NOMO-1 treated with DMSO at 0.1 percent for 48 hours (cell line): ENCODE data around the gene KIAA0586.
A peak's percentile ranks its signal among the peaks of the same experiment; 100 is the strongest.
"Not testable (repeated sequence)": the region's sequence is repeated elsewhere in the genome, so short reads cannot be mapped to it uniquely, and the experiment has no call there.

Experiments
- DNase-seq: peaks from one replicate; lab custom pipeline; 2025; ENCODE audit not compliant: unreplicated experiment; lab: John Stamatoyannopoulos, UW

KIAA0586 gene

DNA sequence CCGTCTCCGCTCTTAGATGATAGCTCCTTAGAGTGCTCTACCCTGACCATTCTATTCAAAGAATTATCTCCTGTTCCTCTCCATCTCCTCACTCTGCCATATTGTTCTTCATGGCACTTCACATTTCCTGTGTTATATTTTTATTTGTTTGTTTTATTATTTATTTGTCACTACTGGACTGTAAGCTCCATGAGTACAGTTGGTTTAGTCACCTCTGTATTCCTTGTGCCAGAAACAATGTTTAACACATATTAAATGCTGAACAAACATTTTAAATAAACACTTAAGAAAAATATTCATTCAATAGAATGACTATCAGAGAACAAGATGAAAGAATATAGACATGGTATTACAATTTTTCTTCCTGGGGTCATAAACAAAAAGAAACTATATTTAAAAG, 35.6 kb downstream of the KIAA0586 start:
- no peak for DNase-seq

DNA sequence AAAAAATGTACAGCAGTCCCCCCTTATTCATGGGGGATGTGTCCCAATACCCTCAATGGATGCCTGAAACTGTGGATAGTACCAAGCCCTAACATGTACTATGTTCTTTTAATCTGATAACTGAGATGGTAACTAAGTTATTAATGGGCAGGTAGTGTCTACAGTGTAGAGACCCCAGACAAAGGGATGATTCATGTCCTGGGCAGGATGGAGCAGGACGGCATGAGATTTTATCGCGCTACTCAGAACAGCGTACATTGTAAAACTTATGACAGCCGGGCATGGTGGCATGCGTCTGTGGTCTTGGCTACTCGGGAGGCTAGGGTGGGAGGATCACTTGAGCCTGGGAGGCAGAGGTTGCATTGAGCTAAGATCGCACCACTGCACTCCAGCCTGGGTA, 37.1 kb downstream of the KIAA0586 start:
- DNase-seq: no peak

DNA sequence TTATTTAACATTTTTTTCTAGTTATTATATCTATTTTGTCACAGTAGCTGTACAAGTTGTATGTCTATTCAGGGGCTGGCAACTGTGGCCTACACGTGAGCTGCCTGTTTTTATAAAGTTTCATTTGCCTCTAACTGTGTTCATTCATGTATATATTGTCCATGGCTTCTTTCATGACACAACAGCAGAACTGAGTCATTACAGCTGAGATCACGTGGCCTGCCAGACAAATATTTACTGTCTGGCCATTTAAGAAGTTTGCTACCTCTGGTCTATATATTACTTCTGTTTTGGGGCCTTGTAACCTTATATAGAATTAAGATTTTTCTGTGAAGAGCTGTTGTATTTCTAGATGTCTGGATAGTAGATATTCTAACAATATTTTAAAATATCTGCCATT, 37.9 kb downstream of the KIAA0586 start:
- no peak for DNase-seq

DNA sequence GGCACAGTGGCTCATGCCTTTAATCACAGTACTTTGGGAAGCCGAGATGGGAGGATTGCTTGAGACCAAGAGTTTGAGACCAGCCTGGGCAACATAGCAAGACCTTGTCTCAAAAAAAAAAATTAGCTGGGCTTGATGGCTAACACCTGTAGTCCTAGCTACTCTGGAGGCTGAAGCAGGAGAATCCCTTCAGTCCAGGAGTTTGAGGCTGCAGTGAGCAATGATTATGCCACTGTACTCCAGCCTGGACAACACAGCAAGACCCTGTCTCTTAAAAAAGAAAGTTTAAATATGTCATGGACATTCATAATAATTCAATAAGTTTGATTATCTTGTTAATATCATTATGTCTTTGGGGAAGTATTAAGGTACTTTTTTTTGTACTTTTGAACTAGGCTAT, 38.9 kb downstream of the KIAA0586 start:
- DNase-seq: no peak

DNA sequence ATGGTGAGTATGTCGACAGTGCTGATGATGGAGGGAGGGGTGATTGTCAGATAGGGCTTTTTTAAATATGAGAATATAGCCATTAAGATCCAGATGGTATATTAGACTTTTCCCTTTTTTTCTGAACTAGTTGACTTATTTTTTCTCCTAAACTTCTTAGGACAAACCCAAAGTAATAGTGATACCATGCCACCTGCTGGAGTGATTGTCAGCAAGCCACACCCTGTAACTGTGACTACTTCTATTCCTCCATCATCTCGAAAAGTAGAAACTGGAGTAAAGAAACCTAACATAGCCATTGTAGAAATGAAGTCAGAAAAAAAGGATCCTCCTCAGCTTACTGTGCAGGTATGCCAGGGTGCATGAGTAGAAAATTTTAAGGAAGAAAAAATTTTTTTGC, 40.1 kb downstream of the KIAA0586 start:
- DNase-seq: no peak

DNA sequence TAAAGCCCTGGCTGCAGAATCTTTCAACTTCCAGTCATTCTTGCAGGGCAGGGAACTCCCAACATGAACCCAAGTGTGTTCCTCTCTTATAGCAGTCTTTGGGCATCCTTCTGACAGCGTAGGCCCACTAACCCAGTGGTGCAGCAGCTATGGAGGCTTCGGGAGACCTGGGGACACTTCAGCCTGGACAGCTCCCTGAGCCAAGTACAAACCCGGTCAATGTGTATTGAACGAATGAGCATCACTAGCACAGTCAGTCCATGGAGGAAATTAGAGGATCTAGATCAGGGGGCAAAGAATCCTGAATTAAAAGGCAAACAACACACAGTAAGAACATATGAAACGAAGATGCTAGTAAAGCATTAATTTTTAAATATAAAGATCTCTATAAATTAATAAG, 41.8 kb downstream of the KIAA0586 start:
- no peak for DNase-seq

DNA sequence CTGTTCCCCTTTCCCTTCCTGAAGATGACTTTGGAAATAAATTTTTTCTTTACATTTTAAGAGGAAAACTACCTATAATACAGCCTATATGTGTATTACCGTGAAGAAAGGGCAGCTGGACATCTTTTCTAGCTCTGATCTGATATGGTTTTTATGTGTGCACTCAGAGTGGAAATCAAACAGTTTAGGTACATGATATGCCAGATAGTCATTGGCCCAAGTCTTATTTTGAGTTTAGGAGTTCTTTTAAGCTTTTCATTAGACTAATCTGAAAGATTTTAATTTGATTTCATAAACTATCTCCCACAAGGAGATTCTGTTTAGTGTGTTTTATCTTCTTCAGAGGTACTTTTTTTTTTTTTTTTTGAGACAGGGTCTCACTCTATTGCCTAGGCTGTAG, 48.8 kb downstream of the KIAA0586 start:
- DNase-seq: no peak

DNA sequence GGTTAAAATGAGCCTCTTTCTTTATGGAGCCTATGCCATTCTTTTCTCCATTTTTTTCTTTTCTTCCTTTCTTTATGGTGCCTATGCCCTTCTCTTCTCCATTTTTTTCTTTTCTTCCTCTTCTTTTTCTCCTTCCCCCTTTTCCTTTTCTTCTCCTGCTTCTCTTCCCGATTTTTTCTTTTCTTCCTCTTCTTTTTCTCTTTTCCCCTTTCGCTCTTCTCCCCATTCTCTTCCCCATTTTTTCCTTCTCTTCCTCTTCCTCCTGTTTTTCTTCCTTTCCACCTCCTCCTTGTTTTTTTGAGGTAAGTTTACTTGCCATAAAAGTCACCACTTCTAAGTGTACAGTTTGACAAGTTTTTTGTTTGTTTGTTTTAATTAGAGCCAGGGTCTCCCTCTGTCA, 50.1 kb downstream of the KIAA0586 start:
- DNase-seq: no peak

DNA sequence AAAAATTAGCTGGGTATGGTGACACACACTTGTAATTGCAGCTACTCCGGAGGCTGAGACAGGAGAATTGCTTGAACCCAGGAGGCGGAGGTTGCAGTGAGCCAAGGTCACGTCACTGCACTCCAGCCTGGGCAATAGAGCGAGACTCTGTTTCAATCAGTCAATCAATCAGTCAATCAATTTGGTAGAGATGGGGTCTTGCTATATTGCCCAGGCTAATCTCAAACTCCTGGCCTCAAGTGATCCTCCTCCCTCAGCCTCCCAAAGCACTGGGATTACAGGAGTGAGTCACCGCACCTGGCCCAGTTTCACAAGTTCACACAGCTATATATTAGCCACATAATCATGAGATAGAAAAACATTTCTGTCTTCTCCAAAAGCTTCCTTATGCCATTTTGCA, 50.8 kb downstream of the KIAA0586 start:
- DNase-seq: not testable (repeated sequence)

DNA sequence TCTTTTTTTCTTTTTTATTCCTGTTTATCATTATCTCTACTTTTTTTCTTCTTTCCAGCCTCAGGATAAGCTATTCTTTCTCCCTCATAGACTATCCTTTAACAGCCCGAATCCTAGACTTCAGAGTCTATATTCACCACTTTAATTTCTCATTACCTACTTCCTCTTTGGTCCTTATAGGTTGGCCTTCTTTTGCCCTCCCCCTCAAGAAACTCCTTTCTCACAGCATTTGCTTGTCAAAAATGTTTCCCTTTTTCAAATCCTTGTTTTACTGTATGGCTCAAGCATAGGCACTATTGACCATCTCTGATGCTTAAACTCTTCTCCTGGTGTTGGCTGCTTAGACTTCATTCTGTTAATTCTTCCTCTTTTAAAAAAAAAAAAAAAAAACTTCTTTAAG, 52.5 kb downstream of the KIAA0586 start:
- DNase-seq: peak; percentile 86

DNA sequence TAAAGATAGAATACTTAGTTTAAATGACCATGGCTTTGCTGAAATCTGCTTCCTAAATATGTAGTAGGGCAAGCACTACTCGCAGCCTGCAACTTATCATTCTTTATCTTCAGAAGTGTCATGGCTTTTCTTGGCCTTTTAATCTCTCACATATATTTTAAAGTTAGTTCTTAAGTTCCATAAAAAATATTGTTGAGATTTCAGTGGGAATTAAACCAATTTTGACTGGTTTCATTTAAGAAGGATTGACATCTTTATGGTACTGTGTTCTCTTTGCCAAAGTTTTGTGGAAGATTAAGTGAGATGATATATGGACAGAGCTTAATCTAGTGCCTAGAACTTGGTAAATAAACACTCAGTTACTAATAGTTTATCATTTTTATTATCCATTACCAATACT, 56.7 kb downstream of the KIAA0586 start:
- no peak for DNase-seq

DNA sequence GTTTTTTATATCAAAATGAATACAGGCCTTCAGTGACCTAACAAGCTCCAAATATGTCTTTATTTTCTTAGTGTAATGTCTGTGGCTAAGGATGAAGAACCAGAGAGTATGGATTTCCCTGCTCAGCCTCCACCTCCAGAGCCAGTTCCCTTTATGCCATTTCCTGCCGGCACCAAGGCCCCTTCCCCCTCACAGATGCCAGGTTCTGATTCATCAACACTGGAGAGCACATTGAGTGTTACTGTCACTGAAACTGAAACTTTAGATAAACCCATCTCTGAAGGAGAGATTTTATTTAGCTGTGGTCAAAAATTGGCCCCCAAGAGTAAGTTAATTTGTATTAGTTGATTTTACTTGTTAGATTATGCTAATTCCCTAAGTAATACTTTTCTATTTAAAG, 61.0 kb downstream of the KIAA0586 start:
- DNase-seq: peak; percentile 30

DNA sequence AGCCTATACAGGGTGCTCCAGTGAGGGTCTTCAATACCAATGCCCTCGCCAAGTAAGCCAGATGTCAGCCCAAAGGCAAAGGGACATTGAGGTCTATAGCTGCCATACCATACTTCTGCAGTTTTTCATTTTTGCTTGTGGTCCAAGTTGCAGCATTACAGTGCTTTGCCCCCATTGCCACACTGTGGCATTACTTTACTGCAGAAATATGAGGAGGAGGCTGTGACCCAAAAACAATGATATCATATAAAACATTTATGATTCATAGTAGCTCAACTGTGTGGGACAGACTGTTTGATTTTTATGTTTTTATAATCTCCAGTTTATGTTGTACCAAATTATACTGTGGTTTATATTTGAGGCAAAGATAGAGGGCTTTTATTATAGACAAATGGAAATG, 64.1 kb downstream of the KIAA0586 start:
- no peak for DNase-seq

DNA sequence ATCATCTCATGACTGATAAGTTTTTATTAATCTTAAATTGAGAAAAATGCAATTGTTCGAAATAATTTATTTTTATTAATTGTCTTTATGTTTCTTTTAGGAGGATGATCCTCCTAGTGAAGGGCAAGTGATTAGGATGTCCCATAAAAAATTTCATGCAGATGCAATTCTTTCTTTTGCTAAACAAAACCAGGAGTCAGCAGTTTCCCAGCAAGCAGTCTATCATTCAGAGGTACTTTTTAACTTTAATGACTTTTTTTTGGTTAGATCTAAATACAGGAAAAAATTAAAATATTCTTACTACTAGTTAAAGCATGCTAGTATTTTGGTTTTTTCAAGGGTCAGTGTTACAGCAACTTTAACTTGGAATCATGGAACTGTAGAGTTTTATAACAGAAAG, 64.5 kb downstream of the KIAA0586 start:
- DNase-seq: no peak

DNA sequence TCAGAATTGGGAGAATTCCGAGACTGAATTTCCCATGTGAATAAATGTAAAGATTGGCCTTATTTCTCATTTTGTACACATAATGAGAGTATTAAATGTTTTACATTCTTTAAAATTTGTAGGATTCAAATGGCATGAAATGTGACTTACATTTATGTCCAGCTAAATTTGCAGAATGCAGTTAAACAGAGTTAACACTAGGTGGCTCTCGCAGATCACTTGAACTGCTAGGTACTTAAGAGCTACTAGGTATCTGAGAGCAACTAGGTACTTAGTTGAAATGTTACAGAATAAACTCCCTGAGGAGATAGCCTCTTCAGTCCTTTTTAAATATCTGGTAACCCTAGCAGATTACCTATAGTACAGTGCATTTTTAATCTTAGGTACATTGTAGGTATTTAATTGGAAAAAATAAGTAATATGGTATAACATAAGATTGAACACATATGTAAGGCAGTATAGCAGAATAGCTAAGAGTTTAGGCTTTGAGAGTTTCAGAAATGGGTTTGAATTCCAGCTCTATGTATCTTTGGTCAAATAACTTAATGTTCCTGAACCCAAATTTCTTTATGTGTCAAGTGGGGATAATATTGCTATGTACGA, 73.8 kb downstream of the KIAA0586 start:
- peak; percentile 74 for DNase-seq

DNA sequence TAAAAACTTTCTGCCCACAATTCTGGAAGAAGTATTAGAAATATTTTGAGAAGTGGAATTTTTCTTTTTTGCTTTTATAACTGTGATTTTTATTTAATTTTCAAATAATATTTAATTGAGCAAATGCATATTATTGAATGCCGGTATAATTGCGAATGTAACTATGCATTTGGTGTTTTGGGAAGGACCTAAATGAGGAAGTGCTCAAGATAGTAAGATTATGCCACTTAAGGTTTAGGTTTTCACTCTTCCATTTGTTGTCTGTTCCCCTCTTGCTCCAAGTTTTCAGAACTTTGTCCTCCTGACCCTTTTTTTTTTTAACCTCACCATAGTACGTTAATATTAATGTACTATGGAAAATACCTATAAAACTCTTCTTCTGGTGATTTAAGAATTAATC, 85.8 kb downstream of the KIAA0586 start:
- peak; percentile 45 for DNase-seq

DNA sequence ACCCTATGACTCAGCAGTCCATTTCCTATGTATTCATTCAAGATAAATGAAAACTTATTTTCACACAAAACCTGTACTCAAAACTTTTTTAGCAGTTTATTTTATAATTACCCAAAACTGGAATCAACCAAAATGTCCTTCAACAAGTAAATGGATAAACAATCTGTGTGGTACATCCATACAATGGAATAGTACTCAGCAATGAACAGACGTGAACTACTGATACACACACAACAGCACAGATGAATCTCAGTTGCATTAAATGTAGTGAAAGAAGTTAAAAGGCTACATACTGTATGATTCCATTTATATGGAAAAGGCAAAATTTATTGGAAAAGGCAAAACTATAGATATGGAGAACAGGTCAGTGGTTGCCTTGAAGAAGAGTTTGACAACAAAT, 90.1 kb downstream of the KIAA0586 start:
- no peak for DNase-seq

DNA sequence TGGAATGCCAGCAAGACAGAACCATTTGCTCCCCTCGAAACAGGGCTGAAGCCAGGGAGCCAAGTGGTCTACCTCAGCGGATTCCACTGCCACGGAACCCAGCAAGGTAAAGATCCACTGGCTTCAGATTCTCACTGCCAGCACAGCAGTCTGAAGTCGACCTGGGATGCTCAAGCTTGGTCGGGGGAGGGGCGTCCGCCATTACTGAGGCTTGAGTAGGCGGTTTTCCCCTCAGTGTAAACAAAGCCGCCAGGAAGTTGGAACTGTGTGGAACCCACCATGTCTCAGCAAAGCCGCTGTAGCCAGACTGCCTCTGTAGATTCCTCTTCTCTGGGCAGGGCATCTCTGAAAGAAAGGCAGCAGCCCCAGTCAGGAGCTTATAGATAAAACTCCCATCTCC, 98.2 kb downstream of the KIAA0586 start:
- DNase-seq: not testable (repeated sequence)

DNA sequence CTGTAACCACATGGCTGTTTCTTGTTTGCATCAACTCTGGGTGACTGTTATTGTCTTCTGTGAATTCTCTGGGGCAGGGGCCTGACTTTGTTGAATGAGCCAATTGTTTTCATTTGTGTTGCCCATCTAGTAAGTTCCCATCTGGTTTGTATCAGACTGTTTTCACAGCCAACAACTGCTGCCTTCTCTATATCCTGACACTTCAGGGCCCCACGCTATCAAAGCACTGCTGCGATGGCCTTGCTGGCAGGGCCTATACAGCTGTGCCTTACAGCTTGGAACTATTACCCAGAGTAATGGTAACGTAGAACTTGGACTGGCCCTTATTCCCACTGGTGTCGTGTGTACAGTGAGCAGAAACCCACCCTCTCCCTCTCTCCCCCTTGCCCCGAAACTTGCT, 105.9 kb downstream of the KIAA0586 start:
- no peak for DNase-seq

DNA sequence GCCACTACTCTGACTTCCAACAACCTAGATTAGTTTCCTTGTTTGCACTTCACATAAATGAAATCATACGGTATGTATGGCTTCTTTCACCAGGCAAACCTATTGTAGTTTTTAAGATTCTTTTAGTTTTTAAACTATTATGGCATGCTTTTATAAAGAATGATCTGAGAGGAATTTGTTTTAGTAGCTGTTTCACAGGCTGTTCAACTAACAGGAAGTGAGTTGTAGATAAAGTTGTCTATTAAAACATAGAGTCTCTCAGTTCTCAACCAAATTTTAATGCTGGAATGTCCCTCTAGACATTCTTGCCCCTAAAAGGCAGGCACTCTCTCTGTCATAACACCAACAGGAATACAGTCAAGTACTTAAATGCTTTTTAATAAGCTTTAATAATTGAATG, 107.5 kb downstream of the KIAA0586 start:
- DNase-seq: no peak

DNA sequence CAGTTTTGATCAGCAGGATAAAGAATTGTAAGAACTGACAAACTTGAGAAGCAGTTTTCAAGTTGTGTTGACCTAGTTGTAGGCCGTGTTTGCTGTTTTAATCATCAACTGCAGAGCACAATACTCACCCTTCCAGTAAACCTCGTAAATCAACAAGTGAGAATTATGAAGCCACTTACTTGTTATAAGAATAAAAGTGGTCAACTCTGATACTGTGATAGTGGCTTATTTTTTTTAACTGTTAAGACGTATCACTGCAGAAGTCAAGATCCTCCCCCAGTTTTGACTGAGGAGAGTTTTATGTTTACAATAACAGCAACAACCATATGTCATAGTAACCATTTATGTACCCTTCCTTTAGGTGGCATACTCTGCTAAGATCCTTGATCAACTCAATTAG, 109.5 kb downstream of the KIAA0586 start:
- DNase-seq: no peak

DNA sequence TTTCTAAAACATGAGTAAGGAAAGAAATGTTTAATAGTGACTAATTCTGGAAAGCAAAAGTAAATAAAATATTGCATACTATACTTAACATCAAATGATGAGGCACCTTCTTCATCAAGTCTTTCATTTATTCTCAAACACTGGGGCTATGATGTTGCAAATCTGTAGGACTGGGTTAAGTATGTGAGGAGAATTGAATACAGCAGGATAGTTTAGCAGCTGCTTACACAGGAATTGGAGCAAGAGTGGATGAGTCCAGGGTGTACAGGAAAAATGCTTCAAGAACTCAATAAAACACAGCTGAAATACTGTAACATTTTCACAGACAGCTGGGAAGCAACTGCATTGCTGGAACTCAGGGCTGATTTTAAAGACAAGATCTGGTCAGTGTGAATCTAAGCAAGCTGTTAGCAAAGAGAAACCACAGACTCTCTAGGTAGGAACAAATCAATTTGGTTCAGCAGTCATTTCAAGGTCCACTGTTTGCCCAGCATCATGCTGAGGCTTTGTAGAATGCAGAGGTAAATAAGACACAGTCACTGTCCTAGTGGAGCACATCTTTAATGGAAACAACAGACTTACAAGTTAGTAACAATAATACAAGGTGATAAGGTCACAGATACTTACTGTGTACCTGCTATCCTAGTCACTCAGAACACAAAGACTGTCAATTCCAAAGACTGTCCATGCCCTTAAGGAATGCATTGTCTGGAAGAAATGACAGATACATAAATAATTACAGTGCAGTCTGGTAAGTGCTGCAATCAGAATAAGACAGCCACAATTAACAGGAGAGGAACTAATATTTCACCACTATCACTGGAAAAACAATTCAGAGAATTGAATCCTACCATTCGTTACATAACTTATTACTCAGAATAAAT, 113.5 kb downstream of the KIAA0586 start:
- no peak for DNase-seq

DNA sequence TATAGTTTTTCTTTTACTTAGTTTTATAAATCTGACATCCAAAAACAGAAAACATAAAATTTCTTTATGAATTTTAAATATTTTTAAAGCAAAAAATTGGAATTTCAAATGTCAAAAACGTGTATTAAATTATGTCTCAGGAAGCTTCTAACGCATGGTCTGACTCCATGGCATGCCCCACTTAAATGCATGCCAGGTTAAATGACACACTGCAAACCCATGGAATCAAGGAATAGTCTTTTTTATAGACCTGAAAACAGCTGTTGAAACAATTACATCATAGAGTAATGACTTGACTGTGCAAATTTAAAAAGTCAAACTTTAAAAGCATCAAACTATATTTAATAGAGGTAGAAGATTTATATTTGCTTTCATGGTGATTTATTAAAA, 114.1 kb downstream of the KIAA0586 start:
- DNase-seq: no peak
